Hepatocyte (in vitro differentiated cells): ENCODE data around the gene ITPKB. TPM values are rescaled to one million over a fixed set of nuclear protein-coding genes. Genes with fewer than 3 reads are reported as not detected.

Experiments
- DNase-seq: peaks from one replicate; pipeline ENCODE4 v3.0.0-alpha.2; 2016; ENCODE audit warnings: low spot score
- H2AFZ ChIP-seq: fragments of 200-600 bp; sonication (generic); 2 replicates; pipeline ENCODE4 v1.6.0; 2016; ENCODE audit warnings: antibody characterized with exemption, mild to moderate bottlenecking
- H3K27ac ChIP-seq: fragments of 200-600 bp; sonication (generic); 2 replicates; pipeline ENCODE4 v1.5.1; 2016; ENCODE audit warnings: mild to moderate bottlenecking
- H3K27me3 ChIP-seq: fragments of 200-600 bp; sonication (generic); 2 replicates; pipeline ENCODE4 v1.6.1; 2016
- H3K36me3 ChIP-seq: fragments of 200-600 bp; sonication (generic); replicated peaks from 2 replicates; pipeline ENCODE4 v1.5.1; 2016; ENCODE audit warnings: low read depth; ENCODE audit not compliant: insufficient read depth
- H3K4me1 ChIP-seq: fragments of 200-600 bp; sonication (generic); 2 replicates; pipeline ENCODE4 v1.5.1; 2016; ENCODE audit warnings: mild to moderate bottlenecking, moderate library complexity; ENCODE audit not compliant: insufficient read depth
- H3K4me2 ChIP-seq: fragments of 200-600 bp; sonication (generic); 2 replicates; pipeline ENCODE4 v1.6.0; 2016
- H3K4me3 ChIP-seq: fragments of 200-600 bp; sonication (generic); 2 replicates; pipeline ENCODE4 v1.5.1; 2016; ENCODE audit warnings: mild to moderate bottlenecking
- H3K79me2 ChIP-seq: fragments of 200-600 bp; sonication (generic); 2 replicates; pipeline ENCODE4 v1.6.0; 2017; ENCODE audit warnings: mild to moderate bottlenecking
- H3K9me2 ChIP-seq: fragments of 200-600 bp; sonication (generic); replicated peaks from 2 replicates; pipeline ENCODE4 v1.6.0; 2017; ENCODE audit warnings: mild to moderate bottlenecking; ENCODE audit not compliant: insufficient read depth
- H3K9me3 ChIP-seq: fragments of 200-600 bp; sonication (generic); 2 replicates; pipeline ENCODE4 v1.5.1; 2016; ENCODE audit warnings: low read depth, mild to moderate bottlenecking
- H4K20me1 ChIP-seq: fragments of 200-600 bp; sonication (generic); 2 replicates; pipeline ENCODE4 v1.6.0; 2016; ENCODE audit warnings: mild to moderate bottlenecking; ENCODE audit not compliant: insufficient read depth, poor library complexity, severe bottlenecking
- EZH2 ChIP-seq: fragments of 200-600 bp; sonication (generic); IDR thresholded peaks from 2 replicates; pipeline ENCODE4 v1.6.1; 2016; ENCODE audit warnings: antibody characterized with exemption, mild to moderate bottlenecking, borderline replicate concordance
- EZH2phosphoT487 ChIP-seq: fragments of 200-600 bp; sonication (generic); IDR thresholded peaks from one replicate; pipeline ENCODE4 v1.6.1; 2018; ENCODE audit warnings: antibody characterized with exemption, mild to moderate bottlenecking, low read depth, moderate library complexity; ENCODE audit not compliant: unreplicated experiment, severe bottlenecking
- WGBS: methylation state at CpG from one replicate; pipeline ENCODE4 v1.1.6; 2016; ENCODE audit warnings: low lambda C conversion rate; ENCODE audit errors: missing lambda C conversion rate; 5-methylcytosine and 5-hydroxymethylcytosine counted together
- polyA plus RNA-seq: library from polyadenylated mRNA; unstranded; fragments of >200 nt; fragmentation: Nextera tagmentation; extraction: Ambion mirVana; gene quantifications from 2 replicates; pipeline ENCODE4 v1.2.1, GENCODE V29; 2016
- total RNA-seq: library from RNA; depleted of rRNA; stranded (reverse); fragments of >200 nt; gene quantifications from 2 replicates; pipeline ENCODE4 v1.2.3, GENCODE V29; 2014
- TF ChIP-seq, protein P1 (sequence below): fragments of 200-600 bp; sonication (generic); IDR thresholded peaks from 2 replicates; pipeline ENCODE4 v1.5.1; 2016; ENCODE audit warnings: antibody characterized with exemption, mild to moderate bottlenecking; ENCODE audit not compliant: poor library complexity

ITPKB gene
- total and polyA plus RNA-seq, 2 experiments from 2014 or later, result 11.0 to 13.8 TPM

DNA sequence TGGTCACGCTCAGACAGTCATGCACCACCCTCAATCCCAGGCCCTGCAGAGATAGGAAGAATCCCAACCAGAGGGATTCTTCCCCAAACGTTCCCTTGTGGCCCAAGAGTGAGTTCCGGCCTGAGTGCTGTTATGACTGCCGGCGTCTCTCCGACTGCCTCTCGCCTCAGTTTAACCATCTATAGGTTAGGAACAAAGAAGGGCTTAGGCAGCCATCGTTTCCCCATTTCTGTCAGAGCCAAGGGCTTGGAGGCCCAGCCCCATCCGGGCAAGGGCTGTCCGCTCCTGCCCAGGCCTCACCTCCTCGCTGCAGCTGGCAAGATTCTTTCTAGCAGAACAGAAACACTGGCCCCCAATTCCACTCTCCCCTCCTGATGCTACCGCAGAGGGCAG, 131.8 kb downstream of the ITPKB start:
- Histone ChIP-seq H3K4me1 (peaks cover 37% of the 10 kb centered on the region), H3K4me2 (no peak overlapping the region), H3K9me3 (no peaks in the 10 kb centered on the region), H3K4me3 (no peak overlapping the region), H3K79me2 (no peaks in the 10 kb centered on the region), H4K20me1 (no peaks in the 10 kb centered on the region), H2AFZ (no peak overlapping the region), H3K9me2 (no peaks in the 10 kb centered on the region), H3K27ac (no peak overlapping the region), H3K27me3 (peaks cover 4% of the 10 kb centered on the region), H3K36me3 (no peaks in the 10 kb centered on the region)
- DNase-seq, result no peak
- WGBS, result 96% methylated on average over 12 of the region's 12 CpGs
- TF ChIP-seq EZH2phosphoT487 (no peak), EZH2 (no peak)
- TF ChIP-seq, protein P1, sequence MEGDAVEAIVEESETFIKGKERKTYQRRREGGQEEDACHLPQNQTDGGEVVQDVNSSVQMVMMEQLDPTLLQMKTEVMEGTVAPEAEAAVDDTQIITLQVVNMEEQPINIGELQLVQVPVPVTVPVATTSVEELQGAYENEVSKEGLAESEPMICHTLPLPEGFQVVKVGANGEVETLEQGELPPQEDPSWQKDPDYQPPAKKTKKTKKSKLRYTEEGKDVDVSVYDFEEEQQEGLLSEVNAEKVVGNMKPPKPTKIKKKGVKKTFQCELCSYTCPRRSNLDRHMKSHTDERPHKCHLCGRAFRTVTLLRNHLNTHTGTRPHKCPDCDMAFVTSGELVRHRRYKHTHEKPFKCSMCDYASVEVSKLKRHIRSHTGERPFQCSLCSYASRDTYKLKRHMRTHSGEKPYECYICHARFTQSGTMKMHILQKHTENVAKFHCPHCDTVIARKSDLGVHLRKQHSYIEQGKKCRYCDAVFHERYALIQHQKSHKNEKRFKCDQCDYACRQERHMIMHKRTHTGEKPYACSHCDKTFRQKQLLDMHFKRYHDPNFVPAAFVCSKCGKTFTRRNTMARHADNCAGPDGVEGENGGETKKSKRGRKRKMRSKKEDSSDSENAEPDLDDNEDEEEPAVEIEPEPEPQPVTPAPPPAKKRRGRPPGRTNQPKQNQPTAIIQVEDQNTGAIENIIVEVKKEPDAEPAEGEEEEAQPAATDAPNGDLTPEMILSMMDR, result no peak

DNA sequence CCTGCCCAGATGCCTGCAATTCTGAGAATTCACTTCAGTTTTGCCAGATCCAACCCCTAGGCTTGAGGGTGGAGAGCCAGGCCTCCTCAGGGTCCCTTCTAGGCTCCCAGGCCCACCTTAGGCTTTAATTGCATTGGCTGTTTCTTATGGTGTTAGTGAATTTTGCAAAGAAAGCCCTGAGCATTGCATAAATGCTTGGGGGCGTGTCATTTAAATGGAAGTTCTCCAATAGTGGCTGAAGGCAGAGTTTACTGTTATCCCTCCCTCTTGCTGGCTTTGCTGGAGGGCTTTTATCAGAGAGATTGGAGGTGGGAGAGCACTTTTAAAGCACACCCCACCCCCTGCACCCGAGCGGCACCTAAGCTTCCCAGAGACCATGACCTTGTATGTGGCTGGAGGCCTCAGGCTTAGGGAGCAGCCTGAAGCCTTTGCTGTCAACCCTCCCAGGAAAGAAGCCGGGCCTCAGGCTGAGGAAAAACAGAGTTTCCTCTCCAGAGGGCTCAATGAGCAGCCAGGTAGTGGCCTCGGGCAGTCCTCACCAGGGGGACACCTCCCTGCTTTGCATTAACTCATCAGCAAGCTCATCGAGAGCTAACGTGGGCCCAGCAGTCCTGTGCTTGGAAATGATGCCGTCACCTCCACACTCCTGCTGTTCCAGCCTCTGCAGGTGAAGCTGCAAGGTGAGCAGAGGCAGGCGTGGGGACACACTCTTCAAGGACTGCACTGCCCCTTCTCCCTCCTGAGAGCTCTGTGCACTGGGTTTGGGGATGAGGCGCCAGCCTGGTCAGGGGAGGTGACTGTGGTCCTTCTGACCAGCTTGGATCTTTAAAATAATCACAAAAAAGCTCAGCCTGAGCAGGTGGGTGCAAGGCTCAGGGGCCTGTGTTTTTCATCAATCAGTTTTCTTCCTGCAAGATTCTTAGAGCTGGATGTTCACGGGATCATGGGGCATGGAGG, 132.5 kb downstream of the ITPKB start:
- no peak for DNase-seq
- TF ChIP-seq EZH2phosphoT487, result no peak
- TF ChIP-seq EZH2, result no peak
- TF ChIP-seq, protein P1, result no peak
- H3K79me2 ChIP-seq, result no peaks in the 10 kb centered on the region
- H3K4me1 ChIP-seq, result peaks cover 43% of the 10 kb centered on the region
- peaks cover 4% of the 10 kb centered on the region for H3K27me3 ChIP-seq
- no peak overlapping the region for H3K27ac ChIP-seq
- H4K20me1 ChIP-seq, result no peaks in the 10 kb centered on the region
- H3K4me2 ChIP-seq, result no peak overlapping the region
- no peaks in the 10 kb centered on the region for H3K9me2 ChIP-seq
- 67% methylated on average over 11 of the region's 11 CpGs for WGBS
- H3K4me3 ChIP-seq, result no peak overlapping the region
- no peaks in the 10 kb centered on the region for H3K9me3 ChIP-seq
- H2AFZ ChIP-seq, result no peak overlapping the region
- H3K36me3 ChIP-seq, result no peaks in the 10 kb centered on the region

DNA sequence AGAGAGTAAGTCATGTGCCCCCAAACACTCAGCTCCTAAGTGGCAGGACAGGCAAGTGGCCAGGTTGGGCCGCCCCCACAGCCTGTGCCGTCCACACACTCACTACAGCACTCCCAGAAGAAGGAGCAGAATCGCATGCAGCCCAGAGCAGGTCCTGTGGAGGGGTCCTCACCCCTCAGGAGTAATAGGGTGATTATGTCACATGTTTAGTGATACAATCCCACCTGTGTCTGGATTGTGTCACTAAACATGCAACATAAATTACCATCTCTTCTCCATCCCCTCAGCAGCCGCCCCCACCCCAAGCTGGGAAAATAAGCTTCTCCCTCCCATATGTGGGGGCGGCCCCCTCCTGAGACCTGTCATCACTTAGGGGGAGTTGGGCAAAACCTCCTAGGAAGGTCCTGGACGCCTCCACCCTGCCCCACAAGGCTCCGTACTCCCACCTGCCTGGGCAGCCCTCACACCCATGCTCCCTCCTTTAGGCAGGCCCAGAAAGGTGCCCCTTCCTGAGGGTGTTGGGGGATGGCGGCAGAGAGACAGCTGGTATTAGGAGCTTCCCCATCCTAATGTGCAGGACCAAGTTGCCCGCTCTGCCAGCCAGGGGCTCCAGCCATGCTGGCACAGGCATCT, 133.6 kb downstream of the ITPKB start:
- no peak overlapping the region for H3K4me2 ChIP-seq
- no peaks in the 10 kb centered on the region for H4K20me1 ChIP-seq
- H3K27me3 ChIP-seq, result peaks cover 4% of the 10 kb centered on the region
- no peaks in the 10 kb centered on the region for H3K9me3 ChIP-seq
- H2AFZ ChIP-seq, result no peak overlapping the region
- H3K79me2 ChIP-seq, result no peaks in the 10 kb centered on the region
- TF ChIP-seq, protein P1, result no peak
- TF ChIP-seq EZH2 (no peak), EZH2phosphoT487 (no peak)
- H3K9me2 ChIP-seq, result no peaks in the 10 kb centered on the region
- H3K36me3 ChIP-seq, result no peaks in the 10 kb centered on the region
- peaks cover 43% of the 10 kb centered on the region for H3K4me1 ChIP-seq
- DNase-seq, result no peak
- no peak overlapping the region for H3K4me3 ChIP-seq
- no peak overlapping the region for H3K27ac ChIP-seq
- whole genome bisulfite sequencing, result 85% methylated on average over 9 of the region's 9 CpGs
